MCF 10A (cell line): Measurements from ENCODE around the gene DAZ1. TPM values are rescaled to one million over a fixed set of nuclear protein-coding genes. Genes with fewer than 3 reads are reported as not detected.
"Not testable (repeated sequence)": the region's sequence is repeated elsewhere in the genome, so short reads cannot be mapped to it uniquely, and the experiment has no call there.

Experiments
- Bru-seq: library from RNA; stranded (reverse); fragments of 400-500 nt; gene quantifications from one replicate; lab custom pipeline; 2021; lab: Mats Ljungman, UMichigan
- BruChase-seq, 2 experiments: library from RNA; stranded (reverse); fragments of 400-500 nt; gene quantifications; one replicate each; lab custom pipeline; 2021; lab: Mats Ljungman, UMichigan
- BruUV-seq: library from RNA; stranded (reverse); fragments of 400-500 nt; replicated peaks from 2 replicates; lab custom pipeline; 2021; lab: Mats Ljungman, UMichigan
- CTCF ChIA-PET: fragments of 300-600 bp; sonication (Branson Sonifier 250); formaldehyde crosslinking; extraction: SDS; loops from one replicate; lab custom pipeline; 2021; ENCODE audit warnings: antibody characterized with exemption, inconsistent platforms; lab: Yijun Ruan, JAX
- POLR2A ChIA-PET: fragments of 300-600, 350-650 bp; sonication (Branson Sonifier 250); formaldehyde crosslinking; extraction: SDS; loops from one replicate; lab custom pipeline; 2020; ENCODE audit warnings: antibody characterized with exemption, inconsistent platforms; lab: Yijun Ruan, JAX
- DNase-seq: peaks from one replicate; pipeline ENCODE4 v3.0.0-alpha.2; 2018; ENCODE audit not compliant: unreplicated experiment
- H3K27ac Mint-ChIP-seq: one replicate; pipeline ENCODE4 v1.8.0; 2022; ENCODE audit warnings: mild to moderate bottlenecking, low read depth, mixed read lengths; ENCODE audit not compliant: unreplicated experiment
- H3K27me3 Mint-ChIP-seq: one replicate; pipeline ENCODE4 v1.8.0; 2022; ENCODE audit warnings: mixed read lengths; ENCODE audit not compliant: insufficient read depth, unreplicated experiment
- H3K36me3 Mint-ChIP-seq: one replicate; pipeline ENCODE4 v1.8.0; 2022; ENCODE audit warnings: mild to moderate bottlenecking, moderate library complexity, mixed read lengths; ENCODE audit not compliant: insufficient read depth, unreplicated experiment
- H3K4me1 Mint-ChIP-seq: one replicate; pipeline ENCODE4 v1.8.0; 2022; ENCODE audit warnings: mixed read lengths; ENCODE audit not compliant: insufficient read depth, unreplicated experiment
- H3K4me3 Mint-ChIP-seq: one replicate; pipeline ENCODE4 v1.8.0; 2022; ENCODE audit warnings: mild to moderate bottlenecking, moderate library complexity, mixed read lengths; ENCODE audit not compliant: unreplicated experiment
- H3K9me3 Mint-ChIP-seq: one replicate; pipeline ENCODE4 v1.8.0; 2022; ENCODE audit warnings: mixed read lengths; ENCODE audit not compliant: unreplicated experiment
- intact Hi-C: fragments of 100-400 bp; cut with micrococcal nuclease; formaldehyde crosslinking; loops from 2 replicates; pipeline ENCODE4 v1.14.1; 2022
- long read RNA-seq: library from polyadenylated mRNA; stranded (forward); transcript quantifications from one replicate; pipeline ENCODE4 v2.0.0, GENCODE V29; 2022
- total RNA-seq: library from RNA; stranded (reverse); gene quantifications from 2 replicates; pipeline ENCODE4 v1.2.3, GENCODE V29; 2022

The DAZ1 gene
- total RNA-seq (not detected in 2 replicates), Bru-seq, nascent RNA (not detected), BruChase-seq, experiment 1, labeled RNA remaining after a 6-hour chase (not detected), BruChase-seq, experiment 2, labeled RNA remaining after a 2-hour chase (not detected)
- long read RNA-seq = 0 reads

- H3K36me3 Mint-ChIP-seq, H3K27ac Mint-ChIP-seq, BruUV-seq, CTCF ChIA-PET, H3K9me3 Mint-ChIP-seq, H3K4me1 Mint-ChIP-seq, H3K27me3 Mint-ChIP-seq, DNase-seq, POLR2A ChIA-PET, intact Hi-C loops, H3K4me3 Mint-ChIP-seq: not testable (repeated sequence)
Measured at GRCh38 chrY:23198908-23199307, at the start of gene DAZ1. Gene DAZ1, minus strand, starts transcription at chrY:23199008. Its CDS starts 208 bp downstream, at chrY:23198800.

GRCh38 chrY:23219233-23219632 lies 20.4 kb upstream of the DAZ1 start, which contains the start of gene DAZ2:
Gene DAZ2, plus strand, starts transcription at chrY:23219533. Its CDS starts 208 bp downstream, at chrY:23219741.
- BruUV-seq, H3K36me3 Mint-ChIP-seq, H3K4me1 Mint-ChIP-seq, POLR2A ChIA-PET, H3K27me3 Mint-ChIP-seq, H3K27ac Mint-ChIP-seq, H3K4me3 Mint-ChIP-seq, H3K9me3 Mint-ChIP-seq, intact Hi-C loops, CTCF ChIA-PET, DNase-seq: not testable (repeated sequence)

- POLR2A ChIA-PET, H3K27ac Mint-ChIP-seq, H3K4me3 Mint-ChIP-seq, H3K36me3 Mint-ChIP-seq, DNase-seq, H3K9me3 Mint-ChIP-seq, CTCF ChIA-PET, H3K4me1 Mint-ChIP-seq, BruUV-seq, intact Hi-C loops, H3K27me3 Mint-ChIP-seq: not testable (repeated sequence)
Measured at GRCh38 chrY:23210681-23211080, 11.9 kb upstream of the DAZ1 start.

GRCh38 chrY:23209802-23210495 lies 11.1 kb upstream of the DAZ1 start:
- CTCF ChIA-PET, BruUV-seq, POLR2A ChIA-PET, H3K9me3 Mint-ChIP-seq, H3K27ac Mint-ChIP-seq, H3K4me1 Mint-ChIP-seq, intact Hi-C loops, H3K36me3 Mint-ChIP-seq, DNase-seq, H3K27me3 Mint-ChIP-seq, H3K4me3 Mint-ChIP-seq: not testable (repeated sequence)

GRCh38 chrY:23207455-23207854 lies 8.6 kb upstream of the DAZ1 start:
- H3K27me3 Mint-ChIP-seq, H3K9me3 Mint-ChIP-seq, DNase-seq, POLR2A ChIA-PET, intact Hi-C loops, H3K4me3 Mint-ChIP-seq, H3K36me3 Mint-ChIP-seq, BruUV-seq, CTCF ChIA-PET, H3K27ac Mint-ChIP-seq, H3K4me1 Mint-ChIP-seq: not testable (repeated sequence)

Other genes starting within 250 kb of the DAZ1 start
- gene BPY2, start 214.7 kb downstream of the DAZ1 start, total RNA-seq = not detected in 2 replicates
- gene DAZ2, start 20.5 kb upstream of the DAZ1 start, total RNA-seq = not detected in 2 replicates